Measurements from ENCODE around the gene DALRD3. TPM values are rescaled to one million over a fixed set of nuclear protein-coding genes. Genes with fewer than 3 reads are reported as not detected.

DALRD3 gene
- total RNA-seq, 2 donors from 2014 or later = 67.6 to 72.6 TPM

DNA sequence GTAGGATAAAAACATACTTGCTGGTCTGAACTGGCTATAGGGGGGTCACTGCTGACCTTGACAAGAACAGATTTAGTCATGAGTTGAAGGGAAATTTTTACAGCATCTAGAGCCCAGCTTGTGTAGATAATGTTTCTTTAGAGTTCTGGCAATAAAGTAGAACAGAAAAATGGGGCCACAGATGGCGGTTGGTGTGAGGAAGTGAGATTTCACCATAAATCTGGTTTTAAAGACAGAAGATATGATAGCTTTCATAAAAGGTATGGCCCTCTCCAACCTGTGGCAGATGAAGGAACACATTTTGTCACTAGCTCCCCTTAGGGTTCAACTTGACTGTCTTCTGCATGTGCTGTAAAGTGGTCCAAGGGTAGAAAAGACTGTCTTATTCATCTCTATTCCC is 35.2 kb upstream of the DALRD3 start:
- WGBS, 2 donors = 91 to 100% methylated on average over 1 of the region's 1 CpG
- H3K4me3 ChIP-seq = no peak overlapping the region
- no peak for DNase-seq
- H3K4me1 ChIP-seq = no peaks in the 10 kb centered on the region
- no peaks in the 10 kb centered on the region for H3K27me3 ChIP-seq
- no peak overlapping the region for H3K27ac ChIP-seq
- H3K36me3 ChIP-seq (replicated peaks in 1 of 2; ENCODE audit: insufficient read depth in 1 of 2, low read depth in 2 of 2) = peaks cover 13 to 19% of the 10 kb centered on the region in 2 donors
- ATAC-seq = no peak
- TF ChIP-seq, protein P1, sequence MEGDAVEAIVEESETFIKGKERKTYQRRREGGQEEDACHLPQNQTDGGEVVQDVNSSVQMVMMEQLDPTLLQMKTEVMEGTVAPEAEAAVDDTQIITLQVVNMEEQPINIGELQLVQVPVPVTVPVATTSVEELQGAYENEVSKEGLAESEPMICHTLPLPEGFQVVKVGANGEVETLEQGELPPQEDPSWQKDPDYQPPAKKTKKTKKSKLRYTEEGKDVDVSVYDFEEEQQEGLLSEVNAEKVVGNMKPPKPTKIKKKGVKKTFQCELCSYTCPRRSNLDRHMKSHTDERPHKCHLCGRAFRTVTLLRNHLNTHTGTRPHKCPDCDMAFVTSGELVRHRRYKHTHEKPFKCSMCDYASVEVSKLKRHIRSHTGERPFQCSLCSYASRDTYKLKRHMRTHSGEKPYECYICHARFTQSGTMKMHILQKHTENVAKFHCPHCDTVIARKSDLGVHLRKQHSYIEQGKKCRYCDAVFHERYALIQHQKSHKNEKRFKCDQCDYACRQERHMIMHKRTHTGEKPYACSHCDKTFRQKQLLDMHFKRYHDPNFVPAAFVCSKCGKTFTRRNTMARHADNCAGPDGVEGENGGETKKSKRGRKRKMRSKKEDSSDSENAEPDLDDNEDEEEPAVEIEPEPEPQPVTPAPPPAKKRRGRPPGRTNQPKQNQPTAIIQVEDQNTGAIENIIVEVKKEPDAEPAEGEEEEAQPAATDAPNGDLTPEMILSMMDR (IDR thresholded peaks at IDR 0.05) = no peak
- TF ChIP-seq POLR2A (IDR thresholded peaks at IDR 0.05) = no peak
- intact Hi-C loops (cut with DNase I) = no loop called here
- H3K9me3 ChIP-seq = no peaks in the 10 kb centered on the region

DNA sequence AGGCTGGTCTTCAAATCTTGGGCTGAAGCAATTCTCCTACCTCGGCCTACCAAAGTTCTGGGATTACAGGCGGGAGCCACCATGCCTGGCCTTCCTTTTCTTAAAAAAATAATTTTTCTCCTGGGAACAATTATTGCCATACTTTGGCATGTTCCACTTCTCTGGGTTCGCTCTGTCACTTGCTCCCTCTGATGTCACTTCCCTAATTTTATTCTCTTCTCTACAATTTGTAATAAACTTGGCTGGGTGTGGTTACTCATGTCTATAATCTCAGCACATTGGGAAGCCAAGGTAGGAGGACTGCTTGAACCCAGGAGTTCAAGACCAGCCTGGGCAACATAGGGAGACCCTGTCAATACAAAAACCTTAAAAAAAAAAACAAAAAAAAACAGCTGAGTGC is 16.9 kb upstream of the DALRD3 start:
- WGBS, 2 donors = 86 to 98% methylated on average over 3 of the region's 3 CpGs
- no peak overlapping the region for H3K4me3 ChIP-seq

DNA sequence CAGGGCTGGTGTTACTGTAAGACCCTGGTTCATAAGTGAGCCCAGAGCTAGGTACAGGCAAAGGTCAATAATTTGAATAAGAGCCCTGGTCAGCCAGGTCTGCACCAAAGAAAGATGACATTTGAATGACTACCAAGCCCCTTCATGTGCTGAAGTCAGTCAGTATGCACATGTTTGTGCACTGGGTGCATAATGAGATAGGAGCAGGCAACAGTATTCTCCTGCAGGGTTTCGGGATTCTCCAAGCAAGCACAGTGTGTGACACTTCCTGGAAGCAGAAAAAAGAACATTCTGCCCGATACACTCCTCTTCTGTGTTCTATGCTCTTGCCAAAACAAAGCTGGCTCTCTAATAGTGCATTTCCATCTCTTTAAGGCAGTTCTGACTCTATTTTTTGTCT is 16.3 kb upstream of the DALRD3 start:
- no peaks in the 10 kb centered on the region for H3K4me1 ChIP-seq
- no peak overlapping the region for H3K27ac ChIP-seq
- TF ChIP-seq POLR2A (IDR thresholded peaks at IDR 0.05) = no peak
- TF ChIP-seq, protein P1 (IDR thresholded peaks at IDR 0.05) = no peak
- peaks cover 0 to 15% of the 10 kb centered on the region in 2 donors for H3K36me3 ChIP-seq (replicated peaks in 1 of 2; ENCODE audit: insufficient read depth in 1 of 2, low read depth in 2 of 2)
- no peaks in the 10 kb centered on the region for H3K9me3 ChIP-seq
- DNase-seq = no peak
- intact Hi-C loops (cut with DNase I) = no loop called here
- no peaks in the 10 kb centered on the region for H3K27me3 ChIP-seq
- WGBS, 2 donors = 100% methylated on average over 2 of the region's 2 CpGs
- no peak for ATAC-seq
- no peak overlapping the region for H3K4me3 ChIP-seq

More for the DNA sequence above, 16.9 kb upstream of the DALRD3 start:
- intact Hi-C loops (cut with DNase I) = no loop called here
- ATAC-seq (no peak), DNase-seq (no peak)
- no peaks in the 10 kb centered on the region for H3K4me1 ChIP-seq
- H3K9me3 ChIP-seq = no peaks in the 10 kb centered on the region
- H3K27ac ChIP-seq = no peak overlapping the region
- no peaks in the 10 kb centered on the region for H3K27me3 ChIP-seq
- peaks cover 0 to 15% of the 10 kb centered on the region in 2 donors for H3K36me3 ChIP-seq (replicated peaks in 1 of 2; ENCODE audit: insufficient read depth in 1 of 2, low read depth in 2 of 2)
- TF ChIP-seq, protein P1 (IDR thresholded peaks at IDR 0.05) = no peak
- TF ChIP-seq POLR2A (IDR thresholded peaks at IDR 0.05) = no peak

DNA sequence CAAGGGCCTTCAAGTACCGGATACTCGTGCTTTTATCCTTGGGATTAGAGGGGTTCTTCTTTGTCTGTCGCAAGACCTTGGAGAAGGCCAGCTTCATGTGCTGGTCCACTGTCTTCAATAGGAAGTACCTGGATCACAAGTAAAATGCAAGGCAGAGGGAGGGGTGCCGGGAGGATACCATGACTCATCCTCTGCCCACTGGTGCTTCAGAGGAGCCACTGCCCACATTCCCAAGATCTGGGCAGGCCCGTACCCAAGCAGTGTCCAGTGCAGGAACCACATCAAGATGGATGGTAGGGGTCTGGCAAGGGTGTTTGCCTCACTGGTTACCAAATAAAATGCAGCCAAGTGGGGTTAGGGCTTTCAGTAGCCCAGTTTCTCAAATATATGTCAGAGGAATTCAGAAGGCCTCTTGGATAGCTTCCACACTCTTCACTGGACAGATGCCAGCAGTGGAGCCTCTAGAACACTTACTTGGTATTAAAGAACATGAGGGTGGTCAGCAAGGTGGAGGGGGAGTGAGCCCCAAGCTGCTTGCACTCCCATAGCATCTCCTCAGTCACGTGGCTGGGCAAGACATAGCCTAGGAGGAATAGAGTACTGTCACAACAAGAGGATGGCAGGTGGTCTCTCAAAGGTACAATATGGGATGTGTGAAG is 14.4 kb upstream of the DALRD3 start:
- no peak overlapping the region for H3K27ac ChIP-seq
- TF ChIP-seq, protein P1 (IDR thresholded peaks at IDR 0.05) = no peak
- 79 to 90% methylated on average over 6 of the region's 6 CpGs for WGBS, 2 donors
- H3K27me3 ChIP-seq = no peaks in the 10 kb centered on the region
- intact Hi-C loops (cut with DNase I) = no loop called here
- H3K36me3 ChIP-seq (replicated peaks in 1 of 2; ENCODE audit: insufficient read depth in 1 of 2, low read depth in 2 of 2) = peaks cover 0 to 15% of the 10 kb centered on the region in 2 donors
- H3K9me3 ChIP-seq = no peaks in the 10 kb centered on the region
- ATAC-seq (no peak), DNase-seq (no peak)
- H3K4me3 ChIP-seq = no peak overlapping the region
- peaks cover 13% of the 10 kb centered on the region for H3K4me1 ChIP-seq

DNA sequence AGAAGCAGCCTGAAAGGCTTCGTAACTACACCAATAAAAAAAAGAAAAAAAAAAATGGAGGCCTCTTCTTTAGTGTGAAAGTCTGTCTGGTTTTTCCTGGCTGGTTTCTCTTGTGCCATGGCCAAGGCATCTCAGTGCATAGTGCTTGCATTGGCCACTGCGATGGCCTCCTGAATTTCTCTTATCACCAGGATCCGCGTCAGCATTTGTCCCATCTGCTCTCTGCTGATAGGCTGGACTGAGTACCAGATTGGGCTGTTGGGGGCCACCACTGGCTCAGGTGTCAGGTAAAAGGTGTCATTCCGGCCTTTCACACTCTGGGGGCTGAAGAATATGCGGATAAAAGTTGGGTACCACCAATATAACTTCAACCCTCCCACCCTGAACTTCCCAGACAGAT is 11.9 kb upstream of the DALRD3 start:
- no peak overlapping the region for H3K27ac ChIP-seq
- H3K9me3 ChIP-seq = no peaks in the 10 kb centered on the region
- intact Hi-C loops (cut with DNase I) = no loop called here
- WGBS, 2 donors = 79% methylated on average over 6 of the region's 6 CpGs
- DNase-seq (no peak), ATAC-seq (no peak)
- peaks cover 30% of the 10 kb centered on the region for H3K4me1 ChIP-seq
- H3K27me3 ChIP-seq = no peaks in the 10 kb centered on the region
- no peak overlapping the region for H3K4me3 ChIP-seq
- TF ChIP-seq, protein P1 (IDR thresholded peaks at IDR 0.05) = no peak
- no peak for TF ChIP-seq POLR2A (IDR thresholded peaks at IDR 0.05)
- peaks cover 0 to 18% of the 10 kb centered on the region in 2 donors for H3K36me3 ChIP-seq (replicated peaks in 1 of 2; ENCODE audit: insufficient read depth in 1 of 2, low read depth in 2 of 2)

Measured in body of pancreas (tissue), 4 donors.